Measurements from ENCODE around the gene C11orf21.
A peak's percentile ranks its signal among the peaks of the same experiment; 100 is the strongest.

Gene C11orf21

GRCh38 chr11:2302896-2303626 is 1.3 kb upstream of the C11orf21 start:
- Histone ChIP-seq H3K36me3 (ENCODE audit: control insufficient read depth, low read length) (no peaks in the 10 kb centered on the region), H3K4me2 (ENCODE audit: low read length) (no peak overlapping the region), H3K79me2 (ENCODE audit: control insufficient read depth, low read length) (no peaks in the 10 kb centered on the region), H3K4me1 (ENCODE audit: control insufficient read depth, low read length) (peaks cover 53% of the 10 kb centered on the region), H3F3A (ENCODE audit: control insufficient read depth, insufficient read depth) (peaks cover 6% of the 10 kb centered on the region), H3K27ac (ENCODE audit: low read depth, low read length) (no peak overlapping the region), H4K20me1 (ENCODE audit: control insufficient read depth, insufficient read depth, low read depth, low read length) (no peaks in the 10 kb centered on the region), H3K27me3 (ENCODE audit: control insufficient read depth, low read length) (no peaks in the 10 kb centered on the region), H3K9me3 (ENCODE audit: control insufficient read depth, insufficient read depth, low read length) (no peaks in the 10 kb centered on the region), H3K9me2 (replicated peaks; ENCODE audit: control insufficient read depth, low read length) (no peaks in the 10 kb centered on the region), H3K4me3 (ENCODE audit: low read length) (no peak overlapping the region)
- TF ChIP-seq EZH2phosphoT487 (IDR thresholded peaks at IDR 0.05; ENCODE audit: borderline replicate concordance, low read length), result no peak
- TF ChIP-seq, protein P1, sequence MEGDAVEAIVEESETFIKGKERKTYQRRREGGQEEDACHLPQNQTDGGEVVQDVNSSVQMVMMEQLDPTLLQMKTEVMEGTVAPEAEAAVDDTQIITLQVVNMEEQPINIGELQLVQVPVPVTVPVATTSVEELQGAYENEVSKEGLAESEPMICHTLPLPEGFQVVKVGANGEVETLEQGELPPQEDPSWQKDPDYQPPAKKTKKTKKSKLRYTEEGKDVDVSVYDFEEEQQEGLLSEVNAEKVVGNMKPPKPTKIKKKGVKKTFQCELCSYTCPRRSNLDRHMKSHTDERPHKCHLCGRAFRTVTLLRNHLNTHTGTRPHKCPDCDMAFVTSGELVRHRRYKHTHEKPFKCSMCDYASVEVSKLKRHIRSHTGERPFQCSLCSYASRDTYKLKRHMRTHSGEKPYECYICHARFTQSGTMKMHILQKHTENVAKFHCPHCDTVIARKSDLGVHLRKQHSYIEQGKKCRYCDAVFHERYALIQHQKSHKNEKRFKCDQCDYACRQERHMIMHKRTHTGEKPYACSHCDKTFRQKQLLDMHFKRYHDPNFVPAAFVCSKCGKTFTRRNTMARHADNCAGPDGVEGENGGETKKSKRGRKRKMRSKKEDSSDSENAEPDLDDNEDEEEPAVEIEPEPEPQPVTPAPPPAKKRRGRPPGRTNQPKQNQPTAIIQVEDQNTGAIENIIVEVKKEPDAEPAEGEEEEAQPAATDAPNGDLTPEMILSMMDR (IDR thresholded peaks at IDR 0.05; ENCODE audit: low read depth, low read length, poor library complexity, severe bottlenecking), result no peak

GRCh38 chr11:2302306-2302895 is 683 bp upstream of the C11orf21 start:
- no peaks in the 10 kb centered on the region for H3K36me3 ChIP-seq (ENCODE audit: control insufficient read depth, low read length)
- H3F3A ChIP-seq (ENCODE audit: control insufficient read depth, insufficient read depth), result peaks cover 6% of the 10 kb centered on the region
- TF ChIP-seq, protein P1 (IDR thresholded peaks at IDR 0.05; ENCODE audit: low read depth, low read length, poor library complexity, severe bottlenecking), result no peak
- no peak for TF ChIP-seq EZH2phosphoT487 (IDR thresholded peaks at IDR 0.05; ENCODE audit: borderline replicate concordance, low read length)
- H3K79me2 ChIP-seq (ENCODE audit: control insufficient read depth, low read length), result no peaks in the 10 kb centered on the region
- no peaks in the 10 kb centered on the region for H3K27me3 ChIP-seq (ENCODE audit: control insufficient read depth, low read length)
- H3K27ac ChIP-seq (ENCODE audit: low read depth, low read length), result no peak overlapping the region
- H3K4me2 ChIP-seq (ENCODE audit: low read length), result peak overlapping the region; percentile 56
- H3K4me1 ChIP-seq (ENCODE audit: control insufficient read depth, low read length), result peaks cover 49% of the 10 kb centered on the region
- H3K9me3 ChIP-seq (ENCODE audit: control insufficient read depth, insufficient read depth, low read length), result no peaks in the 10 kb centered on the region
- peak overlapping the region; percentile 69 for H3K4me3 ChIP-seq (ENCODE audit: low read length)
- H4K20me1 ChIP-seq (ENCODE audit: control insufficient read depth, insufficient read depth, low read depth, low read length), result no peaks in the 10 kb centered on the region
- no peaks in the 10 kb centered on the region for H3K9me2 ChIP-seq (replicated peaks; ENCODE audit: control insufficient read depth, low read length)

DNA sequence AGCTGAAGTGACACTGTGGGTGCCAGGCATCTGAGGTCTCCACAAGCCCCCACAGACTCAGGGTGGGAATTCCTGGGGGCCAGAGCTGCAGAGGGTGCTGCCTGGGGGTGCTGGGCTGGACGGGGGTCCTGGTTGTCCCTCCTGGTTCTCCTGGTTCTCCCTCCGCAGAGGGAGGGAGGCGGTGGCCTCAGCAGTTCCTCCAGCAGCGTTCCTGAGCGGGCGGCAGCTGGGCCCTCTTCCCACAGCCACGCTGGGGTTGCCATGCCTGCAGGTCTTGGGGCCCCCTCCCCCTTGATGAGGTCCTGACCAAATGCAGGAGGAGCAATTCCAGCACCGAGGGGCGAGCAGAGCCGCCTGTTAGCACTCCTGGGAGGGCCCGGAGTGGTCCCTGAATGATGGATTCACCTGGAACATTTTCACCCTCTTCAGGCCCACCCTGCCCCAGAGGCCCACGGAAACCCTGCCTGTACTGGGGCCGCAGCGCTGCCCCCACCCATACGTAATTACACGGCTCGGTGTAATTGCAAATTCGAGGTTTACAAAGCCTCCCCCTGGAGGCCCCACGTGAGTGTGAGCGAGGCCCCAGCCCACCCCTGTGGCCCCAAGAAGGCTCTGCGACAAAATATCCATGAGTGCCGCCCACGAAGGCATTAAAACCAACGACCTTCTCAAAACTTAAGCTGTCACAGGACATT is 635 bp downstream of the C11orf21 start:
- peaks cover under 1% of the 10 kb centered on the region; the same call in 1 of the 2 replicates for H3F3A ChIP-seq (ENCODE audit: control insufficient read depth, insufficient read depth)
- TF ChIP-seq EZH2phosphoT487 (IDR thresholded peaks at IDR 0.05; ENCODE audit: borderline replicate concordance, low read length), result no peak
- no peaks in the 10 kb centered on the region for H3K9me2 ChIP-seq (replicated peaks; ENCODE audit: control insufficient read depth, low read length)
- no peaks in the 10 kb centered on the region for H4K20me1 ChIP-seq (ENCODE audit: control insufficient read depth, insufficient read depth, low read depth, low read length)
- no peaks in the 10 kb centered on the region for H3K36me3 ChIP-seq (ENCODE audit: control insufficient read depth, low read length)
- H3K4me1 ChIP-seq (ENCODE audit: control insufficient read depth, low read length), result peaks cover 36% of the 10 kb centered on the region
- H3K9me3 ChIP-seq (ENCODE audit: control insufficient read depth, insufficient read depth, low read length), result no peaks in the 10 kb centered on the region
- H3K4me2 ChIP-seq (ENCODE audit: low read length), result peak overlapping the region; percentile 56
- H3K4me3 ChIP-seq (ENCODE audit: low read length), result peak overlapping the region; percentile 69
- no peaks in the 10 kb centered on the region for H3K79me2 ChIP-seq (ENCODE audit: control insufficient read depth, low read length)
- no peaks in the 10 kb centered on the region for H3K27me3 ChIP-seq (ENCODE audit: control insufficient read depth, low read length)
- no peak overlapping the region for H3K27ac ChIP-seq (ENCODE audit: low read depth, low read length)
